HEK293 (cell line): ENCODE results near the gene CCDC24.
A peak's percentile ranks its signal among the peaks of the same experiment; 100 is the strongest.

Source experiments
- CTCF ChIA-PET: fragments of 350-600 bp; formaldehyde crosslinking; extraction: SDS; loops from one replicate; lab custom pipeline; 2021; ENCODE audit warnings: antibody characterized with exemption; lab: Yijun Ruan, JAX
- POLR2A ChIA-PET: fragments of 300-600 bp; formaldehyde crosslinking; extraction: SDS; loops from one replicate; lab custom pipeline; 2020; ENCODE audit warnings: antibody characterized with exemption, inconsistent platforms; lab: Yijun Ruan, JAX
- H3K27ac ChIP-seq: fragments of 200-500 bp; sonication (Bioruptor generic); 2 replicates; pipeline ENCODE4 v1.5.1; 2014; ENCODE audit warnings: low read depth, low read length, control low read depth, inconsistent platforms; ENCODE audit errors: extremely low read depth
- H3K36me3 ChIP-seq, 2 experiments: fragments of 200-500 bp in 1 of 2; sonication (Bioruptor generic) in 1 of 2; 1 replicate in 1 of 2; 2 replicates in 1 of 2; pipeline ENCODE4 v1.5.1; 2014 to 2017; ENCODE audit warnings: inconsistent platforms in 2 of 2, low read length in 2 of 2; ENCODE audit not compliant: control insufficient read depth in 2 of 2, insufficient read depth in 1 of 2
- H3K4me1 ChIP-seq: fragments of 200-500 bp; sonication (Bioruptor generic); 2 replicates; pipeline ENCODE4 v1.5.1; 2014; ENCODE audit warnings: mild to moderate bottlenecking, low read length, inconsistent platforms; ENCODE audit not compliant: control insufficient read depth, insufficient read depth
- H3K4me3 ChIP-seq: 2 replicates; pipeline ENCODE4 v1.5.1; 2011; ENCODE audit warnings: low read depth, mild to moderate bottlenecking, control low read depth, low read length, moderate library complexity
- H3K9me3 ChIP-seq: fragments of 200-500 bp; sonication (Bioruptor generic); 2 replicates; pipeline ENCODE4 v1.5.1; 2014; ENCODE audit warnings: low read depth, low read length, inconsistent platforms; ENCODE audit not compliant: control insufficient read depth, insufficient read depth
- GLIS1 ChIP-seq: fragments of 450-650 bp; formaldehyde crosslinking; IDR thresholded peaks from 2 replicates; pipeline ENCODE4 v1.5.1; 2016; ENCODE audit warnings: missing biosample characterization, missing genetic modification characterization
- GLIS2 ChIP-seq: fragments of 450-650 bp; formaldehyde crosslinking; IDR thresholded peaks from 2 replicates; pipeline ENCODE4 v1.5.1; 2016; ENCODE audit warnings: missing biosample characterization, missing genetic modification characterization
- KLF1 ChIP-seq: fragments of 450-650 bp; formaldehyde crosslinking; IDR thresholded peaks from 2 replicates; pipeline ENCODE4 v1.5.1; 2016; ENCODE audit warnings: missing biosample characterization, missing genetic modification characterization
- PRDM1 ChIP-seq: fragments of 450-650 bp; formaldehyde crosslinking; IDR thresholded peaks from 2 replicates; pipeline ENCODE4; 2016; ENCODE audit warnings: missing biosample characterization, missing genetic modification characterization
- YY1 ChIP-seq: fragments of 450-650 bp; formaldehyde crosslinking; IDR thresholded peaks from 2 replicates; pipeline ENCODE4 v1.5.1; 2018; ENCODE audit warnings: missing biosample characterization, missing genetic modification characterization
- ZBTB48 ChIP-seq: fragments of 450-650 bp; formaldehyde crosslinking; IDR thresholded peaks from 2 replicates; pipeline ENCODE4 v1.5.1; 2016; ENCODE audit warnings: missing biosample characterization, missing genetic modification characterization
- ZIC2 ChIP-seq: fragments of 450-650 bp; formaldehyde crosslinking; IDR thresholded peaks from 2 replicates; pipeline ENCODE4 v1.5.1; 2016; ENCODE audit warnings: missing biosample characterization, missing genetic modification characterization
- ZNF24 ChIP-seq: fragments of 450-650 bp; formaldehyde crosslinking; IDR thresholded peaks from 2 replicates; pipeline ENCODE4 v1.5.1; 2016; ENCODE audit warnings: missing biosample characterization, missing genetic modification characterization
- ZNF791 ChIP-seq: fragments of 450-650 bp; formaldehyde crosslinking; IDR thresholded peaks from 2 replicates; pipeline ENCODE4 v1.5.1; 2016; ENCODE audit warnings: missing biosample characterization, missing genetic modification characterization
- ZNF837 ChIP-seq: fragments of 450-650 bp; formaldehyde crosslinking; IDR thresholded peaks from 2 replicates; pipeline ENCODE4 v1.5.1; 2016; ENCODE audit warnings: missing biosample characterization, missing genetic modification characterization
- ZSCAN30 ChIP-seq: fragments of 450-650 bp; IDR thresholded peaks from 2 replicates; pipeline ENCODE4 v1.5.1; 2018; ENCODE audit warnings: missing biosample characterization, mild to moderate bottlenecking, missing genetic modification characterization, moderate library complexity
- TF ChIP-seq, protein P1 (sequence below): fragments of 450-650 bp; formaldehyde crosslinking; IDR thresholded peaks from 2 replicates; pipeline ENCODE4 v1.5.1; 2016; ENCODE audit warnings: missing biosample characterization, missing genetic modification characterization
- TF ChIP-seq, protein P2 (sequence below): fragments of 450-650 bp; formaldehyde crosslinking; IDR thresholded peaks from 2 replicates; pipeline ENCODE4 v1.5.1; 2016; ENCODE audit warnings: missing biosample characterization, missing genetic modification characterization
- TF ChIP-seq, protein P3 (sequence below): fragments of 450-650 bp; formaldehyde crosslinking; IDR thresholded peaks from 2 replicates; pipeline ENCODE4 v1.5.1; 2017; ENCODE audit warnings: missing biosample characterization, missing genetic modification characterization

The CCDC24 gene

DNA sequence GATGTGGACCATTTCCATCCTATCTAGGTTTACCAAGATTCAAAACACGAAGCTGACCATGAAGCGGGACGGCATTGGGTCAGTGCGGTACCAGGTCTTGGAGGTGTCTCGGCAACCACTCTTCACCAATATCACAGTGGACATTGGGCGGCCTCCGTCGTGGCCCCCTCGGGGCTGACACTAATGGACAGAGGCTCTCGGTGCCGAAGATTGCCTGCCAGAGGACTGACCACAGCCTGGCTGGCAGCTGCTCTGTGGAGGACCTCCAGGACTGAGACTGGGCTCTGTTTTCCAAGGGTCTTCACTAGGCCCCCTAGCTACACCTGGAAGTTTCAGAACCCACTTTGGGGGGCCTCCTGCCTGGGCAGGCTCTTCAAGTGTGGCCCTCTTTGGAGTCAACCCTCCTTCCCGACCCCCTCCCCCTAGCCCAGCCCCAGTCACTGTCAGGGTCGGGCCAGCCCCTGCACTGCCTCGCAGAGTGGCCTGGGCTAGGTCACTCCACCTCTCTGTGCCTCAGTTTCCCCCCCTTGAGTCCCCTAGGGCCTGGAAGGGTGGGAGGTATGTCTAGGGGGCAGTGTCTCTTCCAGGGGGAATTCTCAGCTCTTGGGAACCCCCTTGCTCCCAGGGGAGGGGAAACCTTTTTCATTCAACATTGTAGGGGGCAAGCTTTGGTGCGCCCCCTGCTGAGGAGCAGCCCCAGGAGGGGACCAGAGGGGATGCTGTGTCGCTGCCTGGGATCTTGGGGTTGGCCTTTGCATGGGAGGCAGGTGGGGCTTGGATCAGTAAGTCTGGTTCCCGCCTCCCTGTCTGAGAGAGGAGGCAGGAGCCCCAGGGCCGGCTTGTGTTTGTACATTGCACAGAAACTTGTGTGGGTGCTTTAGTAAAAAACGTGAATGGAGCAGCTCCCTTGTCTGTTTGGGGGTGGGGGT, 864 bp upstream of the CCDC24 start:
- CTCF ChIA-PET: interaction anchor here (0.6 to 5.1 kb wide), 4 partner anchors 13 to 241 kb away, joined by 3 to 36 read pairs (median 6); no protein-coding TSS in a partner anchor
- POLR2A ChIA-PET: interaction anchor here (1.4 kb wide), 1 partner anchor 15 kb away, joined by 8 read pairs; the partner anchor contains the start of gene ATP6V0B
- peaks cover 0 to 26% of the 10 kb centered on the region in 2 experiments; a peak in 2 of 3 replicates for H3K36me3 ChIP-seq
- H3K27ac ChIP-seq: no peak overlapping the region
- TF ChIP-seq, protein P1, sequence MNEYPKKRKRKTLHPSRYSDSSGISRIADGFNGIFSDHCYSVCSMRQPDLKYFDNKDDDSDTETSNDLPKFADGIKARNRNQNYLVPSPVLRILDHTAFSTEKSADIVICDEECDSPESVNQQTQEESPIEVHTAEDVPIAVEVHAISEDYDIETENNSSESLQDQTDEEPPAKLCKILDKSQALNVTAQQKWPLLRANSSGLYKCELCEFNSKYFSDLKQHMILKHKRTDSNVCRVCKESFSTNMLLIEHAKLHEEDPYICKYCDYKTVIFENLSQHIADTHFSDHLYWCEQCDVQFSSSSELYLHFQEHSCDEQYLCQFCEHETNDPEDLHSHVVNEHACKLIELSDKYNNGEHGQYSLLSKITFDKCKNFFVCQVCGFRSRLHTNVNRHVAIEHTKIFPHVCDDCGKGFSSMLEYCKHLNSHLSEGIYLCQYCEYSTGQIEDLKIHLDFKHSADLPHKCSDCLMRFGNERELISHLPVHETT: no peak
- TF ChIP-seq GLIS1 (tag by site-specific recombination): peak; percentile 99
- TF ChIP-seq GLIS2: peak; percentile 58; the same call in 1 of the 2 replicates
- peak; percentile 44; the same call in 1 of the 2 replicates for TF ChIP-seq ZIC2 (tag by site-specific recombination)
- no peak for TF ChIP-seq ZSCAN30 (tag by site-specific recombination)
- TF ChIP-seq, all 188 proteins: peak for 3
- H3K9me3 ChIP-seq: no peaks in the 10 kb centered on the region
- no peaks in the 10 kb centered on the region for H3K4me1 ChIP-seq
- no peak overlapping the region for H3K4me3 ChIP-seq

DNA sequence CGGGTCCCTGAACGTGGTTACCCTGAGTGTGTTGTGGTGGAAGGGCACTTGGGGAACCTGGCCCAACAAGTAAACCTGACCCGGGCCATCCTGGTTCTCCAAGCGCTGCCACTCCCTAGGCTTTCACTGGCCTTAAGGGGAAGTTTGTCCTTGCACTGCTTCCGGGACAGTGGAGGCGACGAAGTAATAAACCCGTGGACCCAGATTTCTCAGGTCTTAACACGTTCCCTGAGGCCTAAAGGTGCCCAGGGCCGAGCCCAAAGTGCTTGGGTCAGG, 261 bp upstream of the CCDC24 start:
- Histone ChIP-seq H3K27ac (no peak overlapping the region; the same call in 1 of the 2 replicates), H3K9me3 (no peaks in the 10 kb centered on the region), H3K4me1 (no peaks in the 10 kb centered on the region), H3K36me3 (peaks cover 0 to 19% of the 10 kb centered on the region in 2 experiments; a peak in 2 of 3 replicates), H3K4me3 (peak overlapping the region; percentile 72)
- TF ChIP-seq ZSCAN30 (tag by site-specific recombination): 0 out of 2 replicates have a peak, but pooled peaks have one; percentile 10
- TF ChIP-seq ZNF24: no peak
- 0 out of 2 replicates have a peak, but pooled peaks have one; percentile 58 for TF ChIP-seq ZBTB48
- peak; percentile 68 for TF ChIP-seq PRDM1
- ChIA-PET CTCF (interaction anchor here (0.6 to 5.1 kb wide), 2 partner anchors 15 to 241 kb away, joined by 4 to 36 read pairs; no protein-coding TSS in a partner anchor), POLR2A (interaction anchor here (1.4 kb wide), 1 partner anchor 16 kb away, joined by 8 read pairs; the partner anchor contains the start of gene ATP6V0B)

DNA sequence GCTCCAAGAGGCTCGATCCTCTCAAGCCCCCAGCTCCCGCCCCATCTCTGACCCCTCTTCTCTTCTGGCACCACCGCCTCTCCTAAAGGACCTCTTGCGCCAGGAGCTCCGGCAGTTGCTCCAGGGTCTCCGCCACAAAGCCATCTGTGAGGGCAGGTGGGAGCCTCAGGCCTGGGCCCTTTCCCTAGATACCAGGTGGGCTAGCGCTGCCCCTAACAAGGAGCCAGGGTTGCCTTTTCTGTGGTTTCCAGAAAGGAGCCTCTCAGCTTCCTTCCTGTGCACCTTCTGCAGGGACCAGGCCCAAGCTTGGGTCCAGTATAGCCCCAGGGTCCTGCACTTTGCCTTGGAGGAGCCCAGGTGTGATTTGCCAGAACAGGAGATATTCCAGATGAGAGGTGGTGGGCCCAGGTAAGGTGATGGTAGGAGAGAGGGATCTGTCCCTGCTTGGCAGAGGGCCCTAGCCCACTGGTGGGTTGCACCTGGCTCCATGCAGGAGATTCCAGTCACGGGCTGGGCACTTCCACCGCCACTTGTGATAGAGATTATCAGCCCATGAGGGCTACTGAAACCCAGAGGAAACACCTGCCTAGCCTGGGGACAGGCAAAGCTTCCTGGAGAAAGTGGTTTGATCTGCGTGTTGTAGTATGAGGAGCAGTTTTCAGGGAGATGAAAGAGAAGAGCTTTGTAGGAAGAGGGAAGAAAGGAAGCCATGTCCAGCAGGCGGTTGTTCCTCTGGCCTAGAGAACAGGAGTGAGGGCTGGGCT, 1.0 kb downstream of the CCDC24 start:
- Histone ChIP-seq H3K36me3 (peaks cover 0 to 7% of the 10 kb centered on the region in 2 experiments; a peak in 2 of 3 replicates), H3K4me1 (no peaks in the 10 kb centered on the region), H3K27ac (no peak overlapping the region), H3K4me3 (peak overlapping the region; percentile 72)
- CTCF ChIA-PET: interaction anchor here (0.6 to 6.5 kb wide), 9 partner anchors 11 to 340 kb away, joined by 3 to 53 read pairs (median 5); no protein-coding TSS in a partner anchor
- POLR2A ChIA-PET: interaction anchor here (0.5 to 1.8 kb wide), 5 partner anchors 16 to 508 kb away, joined by 3 to 15 read pairs (median 4); partner anchors contain the start of genes ATP6V0B and DPH2
- TF ChIP-seq ZNF837 (tag by site-specific recombination) (no peak), KLF1 (no peak), YY1 (tag by site-specific recombination) (no peak), ZNF791 (tag by site-specific recombination) (no peak)
- TF ChIP-seq, protein P2, sequence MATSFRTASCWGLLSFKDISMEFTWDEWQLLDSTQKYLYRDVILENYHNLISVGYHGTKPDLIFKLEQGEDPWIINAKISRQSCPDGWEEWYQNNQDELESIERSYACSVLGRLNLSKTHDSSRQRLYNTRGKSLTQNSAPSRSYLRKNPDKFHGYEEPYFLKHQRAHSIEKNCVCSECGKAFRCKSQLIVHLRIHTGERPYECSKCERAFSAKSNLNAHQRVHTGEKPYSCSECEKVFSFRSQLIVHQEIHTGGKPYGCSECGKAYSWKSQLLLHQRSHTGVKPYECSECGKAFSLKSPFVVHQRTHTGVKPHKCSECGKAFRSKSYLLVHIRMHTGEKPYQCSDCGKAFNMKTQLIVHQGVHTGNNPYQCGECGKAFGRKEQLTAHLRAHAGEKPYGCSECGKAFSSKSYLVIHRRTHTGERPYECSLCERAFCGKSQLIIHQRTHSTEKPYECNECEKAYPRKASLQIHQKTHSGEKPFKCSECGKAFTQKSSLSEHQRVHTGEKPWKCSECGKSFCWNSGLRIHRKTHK (tag by site-specific recombination): no peak
- TF ChIP-seq, protein P3, sequence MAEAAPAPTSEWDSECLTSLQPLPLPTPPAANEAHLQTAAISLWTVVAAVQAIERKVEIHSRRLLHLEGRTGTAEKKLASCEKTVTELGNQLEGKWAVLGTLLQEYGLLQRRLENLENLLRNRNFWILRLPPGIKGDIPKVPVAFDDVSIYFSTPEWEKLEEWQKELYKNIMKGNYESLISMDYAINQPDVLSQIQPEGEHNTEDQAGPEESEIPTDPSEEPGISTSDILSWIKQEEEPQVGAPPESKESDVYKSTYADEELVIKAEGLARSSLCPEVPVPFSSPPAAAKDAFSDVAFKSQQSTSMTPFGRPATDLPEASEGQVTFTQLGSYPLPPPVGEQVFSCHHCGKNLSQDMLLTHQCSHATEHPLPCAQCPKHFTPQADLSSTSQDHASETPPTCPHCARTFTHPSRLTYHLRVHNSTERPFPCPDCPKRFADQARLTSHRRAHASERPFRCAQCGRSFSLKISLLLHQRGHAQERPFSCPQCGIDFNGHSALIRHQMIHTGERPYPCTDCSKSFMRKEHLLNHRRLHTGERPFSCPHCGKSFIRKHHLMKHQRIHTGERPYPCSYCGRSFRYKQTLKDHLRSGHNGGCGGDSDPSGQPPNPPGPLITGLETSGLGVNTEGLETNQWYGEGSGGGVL (tag by site-specific recombination): peak; percentile 1; the same call in 1 of the 2 replicates
- TF ChIP-seq, all 188 proteins: peak for 1
- H3K9me3 ChIP-seq: no peaks in the 10 kb centered on the region
